HepG2 (cell line): Measurements from ENCODE around the gene TFPI. TPM values are rescaled to one million over a fixed set of nuclear protein-coding genes. Genes with fewer than 3 reads are reported as not detected.
A peak's percentile ranks its signal among the peaks of the same experiment; 100 is the strongest.

Experiments
- ATAC-seq: fragments of 200-7000 bp; cut with Tn5 transposase; 3 replicates; pipeline ENCODE4 v1.9.1; 2020; ENCODE audit warnings: mild to moderate bottlenecking, moderate library complexity
- BruUV-seq: library from RNA; stranded (reverse); fragments of 400-500 nt; replicated peaks from 2 replicates; lab custom pipeline; 2021; lab: Mats Ljungman, UMichigan
- CTCF ChIA-PET: fragments of 300-600 bp; formaldehyde crosslinking; extraction: SDS; loops from one replicate; lab custom pipeline; 2021; ENCODE audit warnings: low total read pairs, inconsistent platforms, low intra/inter-chr PET ratio; lab: Yijun Ruan, JAX
- POLR2A ChIA-PET: fragments of 350-600 bp; sonication (Branson Sonifier 250); formaldehyde crosslinking; loops from one replicate; lab custom pipeline; 2020; ENCODE audit warnings: antibody characterized with exemption, inconsistent platforms; lab: Yijun Ruan, JAX
- DNase-seq: peaks from one replicate; pipeline ENCODE4 v3.0.0-alpha.2; 2015; ENCODE audit warnings: low spot score
- FAIRE-seq: peaks from 3 replicates; lab custom pipeline; 2011; peaks lifted over from hg19 to GRCh38; lab: Jason Lieb, UNC
- H2AFZ ChIP-seq: one replicate; pipeline ENCODE4 v1.6.1; 2011; ENCODE audit warnings: low read length, inconsistent platforms
- H3K27ac ChIP-seq: fragments of 300-600 bp; 3 replicates; pipeline ENCODE4 v1.8.0; 2011; ENCODE audit warnings: mixed run types, mild to moderate bottlenecking, mixed read lengths, low read length, inconsistent platforms; ENCODE audit not compliant: insufficient read depth; ENCODE audit errors: extremely low read length
- H3K27me3 ChIP-seq, 2 experiments: fragments of 200-600 bp in 1 of 2; 2 replicates in 1 of 2; 3 replicates in 1 of 2; pipeline versions ENCODE4 v1.6.0 to v1.8.0; 2011; ENCODE audit warnings: low read length in 2 of 2, mild to moderate bottlenecking in 2 of 2, moderate library complexity in 2 of 2, inconsistent platforms in 1 of 2; ENCODE audit not compliant: insufficient read depth in 2 of 2, control insufficient read depth in 1 of 2
- H3K36me3 ChIP-seq, 2 experiments: fragments of 200-600 bp in 1 of 2; replicated peaks in 1 of 2; 2 replicates in 1 of 2; 3 replicates in 1 of 2; pipeline versions ENCODE4 v1.5.1 to v1.8.0; 2011; ENCODE audit warnings: low read length in 2 of 2, inconsistent platforms in 1 of 2; ENCODE audit not compliant: insufficient read depth in 2 of 2, control insufficient read depth in 1 of 2
- H3K4me1 ChIP-seq: 2 replicates; pipeline ENCODE4 v1.5.1; 2012; ENCODE audit warnings: low read length, inconsistent platforms; ENCODE audit not compliant: insufficient read depth
- H3K4me2 ChIP-seq: 2 replicates; pipeline ENCODE4 v1.6.0; 2011; ENCODE audit warnings: low read depth, low read length, inconsistent platforms
- H3K4me3 ChIP-seq, 3 experiments: fragments of 200-600 bp in 1 of 3; sonication (generic), shearing (Covaris generic) in 1 of 3; replicated peaks in 1 of 3; 2 replicates each; pipeline ENCODE4 v1.5.1; 2011 to 2016; ENCODE audit warnings: low read length in 3 of 3, inconsistent platforms in 2 of 3, low read depth in 2 of 3, mild to moderate bottlenecking in 2 of 3, control low read depth in 1 of 3, mixed read lengths in 1 of 3; ENCODE audit not compliant: insufficient read depth in 1 of 3
- H3K79me2 ChIP-seq: one replicate; pipeline ENCODE4 v1.6.1; 2011; ENCODE audit warnings: low read length, inconsistent platforms; ENCODE audit not compliant: insufficient read depth
- H3K9ac ChIP-seq: 2 replicates; pipeline ENCODE4 v1.6.0; 2011; ENCODE audit warnings: mild to moderate bottlenecking, low read depth, low read length, inconsistent platforms; ENCODE audit not compliant: insufficient read depth
- H3K9me3 ChIP-seq: 2 replicates; pipeline ENCODE4 v1.5.1; 2012; ENCODE audit warnings: mild to moderate bottlenecking, low read length
- H4K20me1 ChIP-seq: 2 replicates; pipeline ENCODE4 v1.6.0; 2011; ENCODE audit warnings: inconsistent platforms, mild to moderate bottlenecking, low read length, moderate library complexity; ENCODE audit not compliant: insufficient read depth
- CREB1 ChIP-seq, 2 experiments: fragments of 450-650 bp in 1 of 2; IDR thresholded peaks; 2 replicates each; pipeline ENCODE4 v1.6.1; 2016 to 2017; ENCODE audit warnings: control low read depth in 1 of 2, mild to moderate bottlenecking in 1 of 2, missing compliant biosample characterization in 1 of 2, missing genetic modification characterization in 1 of 2
- ISL2 ChIP-seq: sonication (generic); formaldehyde crosslinking; IDR thresholded peaks from 2 replicates; pipeline ENCODE4 v1.5.0; 2020; ENCODE audit warnings: missing genetic modification reagents
- PAF1 ChIP-seq: IDR thresholded peaks from 2 replicates; pipeline ENCODE4 v1.6.1; 2016; ENCODE audit warnings: missing genetic modification reagents, missing compliant biosample characterization
- RBM22 ChIP-seq: fragments of 200-400 bp; formaldehyde crosslinking; optimal IDR thresholded peaks from 2 replicates; pipeline ENCODE3; 2017; ENCODE audit warnings: mild to moderate bottlenecking, low read length, moderate library complexity
- SMARCE1 ChIP-seq: fragments of 450-650 bp; IDR thresholded peaks from 2 replicates; pipeline ENCODE4 v1.6.1; 2017; ENCODE audit warnings: borderline replicate concordance
- SNAPC5 ChIP-seq: sonication (generic); formaldehyde crosslinking; IDR thresholded peaks from 2 replicates; pipeline ENCODE4 v1.8.1; 2023; ENCODE audit warnings: mild to moderate bottlenecking, missing genetic modification reagents, borderline replicate concordance
- ZNF207 ChIP-seq: fragments of 450-650 bp; IDR thresholded peaks from 2 replicates; pipeline ENCODE4 v1.6.1; 2016; ENCODE audit warnings: antibody characterized with exemption, borderline replicate concordance
- WGBS: methylation state at CpG from one replicate; pipeline ENCODE4 v1.1.6; 2017; ENCODE audit warnings: low lambda C conversion rate; 5-methylcytosine and 5-hydroxymethylcytosine counted together
- in situ Hi-C: cut with HindIII; loops from 2 replicates; pipeline ENCODE4 v1.10.0; 2017; ENCODE audit warnings: low pct_unique_long_range_greater_than_20kb; ENCODE audit not compliant: extremely low pct_ligation_motif_present
- intact Hi-C: fragments of 100-400 bp; cut with micrococcal nuclease; formaldehyde crosslinking; loops from one replicate; pipeline ENCODE4 v1.10.0; 2022; ENCODE audit not compliant: unreplicated experiment
- polyA plus RNA-seq, 8 experiments: library from polyadenylated mRNA; depleted of rRNA in 3 of 8; stranded (reverse) in 7 of 8; unstranded in 1 of 8; fragments of >200 nt; fragmentation: Illumina TruSeq in 4 of 8; extraction: Trizol in 4 of 8; gene quantifications; 2 replicates each; pipeline versions ENCODE4 v1.2.1 to v1.2.3, GENCODE V29; 2011 to 2016; ENCODE audit warnings: low read depth in 4 of 8, missing spikeins in 1 of 8, mixed read lengths in 1 of 8; ENCODE audit not compliant: insufficient read depth in 1 of 8
- total RNA-seq, 5 experiments: library from RNA; depleted of rRNA; stranded (reverse); fragments of >200 nt; fragmentation: Illumina TruSeq; extraction: Trizol; gene quantifications; 2 replicates each; pipeline ENCODE4 v1.2.3, GENCODE V29; 2016; ENCODE audit warnings: low read depth in 1 of 5

TFPI gene
- total and polyA plus RNA-seq, 2 of the 13 experiments (the other 11 are each of a cell fraction or from before 2014, with no cell fraction given) = 301 to 436 TPM

GRCh38 chr2:187478719-187479118 is 75.5 kb downstream of the TFPI start:
- in situ Hi-C loops (no loop called here), intact Hi-C loops (no loop called here)
- Histone ChIP-seq H3K4me3 (no peak overlapping the region), H3K79me2 (no peaks in the 10 kb centered on the region), H4K20me1 (peaks cover 5% of the 10 kb centered on the region), H3K9ac (no peak overlapping the region), H3K27ac (no peak overlapping the region), H3K27me3 (no peaks in the 10 kb centered on the region)
- DNase-seq (no peak), FAIRE-seq (no peak), ATAC-seq (no peak)
- no TSS peak for BruUV-seq
- 97% methylated on average over 2 of the region's 2 CpGs for WGBS
- POLR2A ChIA-PET = no interaction called here
- TF ChIP-seq PAF1 (CRISPR knock-in tag) (0 out of 2 replicates have a peak, but pooled peaks have one; percentile 31), ZNF207 (no peak)
- TF ChIP-seq, all 625 proteins: peak for 1
- H3K9me3 ChIP-seq = no peaks in the 10 kb centered on the region
- CTCF ChIA-PET = no interaction called here
- H3K36me3 ChIP-seq = peaks cover 19 to 72% of the 10 kb centered on the region in 2 experiments
- H3K4me2 ChIP-seq = no peak overlapping the region
- H3K4me1 ChIP-seq = no peaks in the 10 kb centered on the region
- H2AFZ ChIP-seq = no peak overlapping the region

DNA sequence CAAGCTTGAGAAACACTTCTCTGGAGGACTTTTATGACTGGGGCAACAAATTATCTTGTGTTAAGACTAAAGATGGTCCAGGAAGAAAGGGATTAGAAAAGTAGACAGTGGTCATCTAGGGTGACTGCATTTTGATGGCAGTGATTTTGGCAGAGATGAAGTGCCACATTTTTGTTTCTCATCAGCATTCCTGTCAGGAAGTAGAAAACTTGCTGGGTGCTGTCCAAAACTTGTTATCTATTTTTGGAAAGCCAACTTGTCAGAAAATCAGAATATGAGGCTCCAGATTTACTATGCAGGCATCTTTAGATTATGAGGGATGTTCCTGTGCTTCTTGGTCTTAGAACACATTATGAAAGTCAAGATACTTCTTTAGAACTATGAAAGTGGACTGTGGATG is 77.2 kb downstream of the TFPI start:
- no peaks in the 10 kb centered on the region for H3K4me1 ChIP-seq
- in situ Hi-C loops = no loop called here
- CTCF ChIA-PET = no interaction called here
- ATAC-seq = no peak
- H3K4me2 ChIP-seq = no peak overlapping the region
- no peak overlapping the region for H3K27ac ChIP-seq
- no peaks in the 10 kb centered on the region for H3K79me2 ChIP-seq
- no peak for FAIRE-seq
- TF ChIP-seq ISL2 (CRISPR knock-in tag) = no peak
- TF ChIP-seq CREB1 (IDR thresholded peaks at IDR 0.05) = no peak
- TF ChIP-seq CREB1 (CRISPR knock-in tag; IDR thresholded peaks at IDR 0.05) = 0 out of 2 replicates have a peak, but pooled peaks have one; percentile 19
- no peak for TF ChIP-seq SNAPC5 (CRISPR knock-in tag)
- no peak for TF ChIP-seq SMARCE1
- TF ChIP-seq RBM22 = peak; percentile 15
- TF ChIP-seq, all 625 proteins: peak for 2
- H3K27me3 ChIP-seq = no peaks in the 10 kb centered on the region
- H3K9ac ChIP-seq = no peak overlapping the region
- BruUV-seq = no TSS peak
- intact Hi-C loops = no loop called here
- no peak overlapping the region for H2AFZ ChIP-seq
- H3K36me3 ChIP-seq = peaks cover 19 to 70% of the 10 kb centered on the region in 2 experiments
- POLR2A ChIA-PET = no interaction called here
- H3K9me3 ChIP-seq = no peaks in the 10 kb centered on the region
- DNase-seq = no peak
- H3K4me3 ChIP-seq = no peak overlapping the region
- peaks cover 7% of the 10 kb centered on the region for H4K20me1 ChIP-seq
